ENCODE data around the gene SEMA5A. TPM values are rescaled to one million over a fixed set of nuclear protein-coding genes. Genes with fewer than 3 reads are reported as not detected.

SEMA5A gene
- total RNA-seq, 1 donor from 2014 or later = 13.8 TPM

DNA sequence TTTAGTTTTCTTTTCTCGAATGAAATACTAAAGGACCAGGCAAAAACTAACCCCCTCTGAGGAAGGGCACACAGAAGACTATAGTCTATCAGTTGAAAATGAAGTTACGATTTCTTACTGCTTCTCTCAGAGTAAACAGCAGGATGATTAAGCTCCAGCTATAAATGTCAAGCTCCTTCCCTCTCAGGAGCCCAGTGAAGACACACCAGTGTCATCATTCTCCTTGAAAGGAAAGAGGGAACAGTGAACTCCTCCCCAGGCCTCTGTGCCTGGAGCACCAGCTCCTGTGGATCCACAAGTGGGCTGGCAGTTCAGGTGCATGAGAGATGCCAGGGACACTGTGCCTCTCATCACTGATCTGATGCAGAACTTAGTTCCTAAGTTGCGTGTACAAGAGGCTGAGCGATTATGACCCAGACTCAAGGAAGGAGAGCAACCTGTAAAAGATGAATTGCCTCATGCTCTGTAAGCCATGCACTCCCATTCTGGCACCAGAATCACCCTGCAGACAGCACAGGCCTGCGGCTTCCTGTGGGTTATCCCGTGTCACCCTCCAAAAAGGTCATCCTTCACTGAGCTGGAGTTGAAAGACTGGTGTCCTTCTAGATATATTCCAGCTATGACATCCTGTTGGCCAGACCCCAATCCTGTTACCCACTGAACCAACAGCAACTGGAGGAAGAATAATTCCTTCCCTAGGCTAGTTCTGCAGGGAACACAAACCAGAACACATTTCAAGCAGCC, 394.0 kb downstream of the SEMA5A start:
- H3K4me1 Mint-ChIP-seq (ENCODE audit: low read depth, unreplicated experiment) = peaks cover 15% of the 10 kb centered on the region
- no peaks in the 10 kb centered on the region for H3K27me3 ChIP-seq (ENCODE audit: insufficient read depth, low read length)

GRCh38 chr5:9149988-9150387, 395.9 kb downstream of the SEMA5A start:
- Histone ChIP-seq H3K4me2 (ENCODE audit: low read length) (no peak overlapping the region), H3K4me3 (ENCODE audit: insufficient read depth, low read depth, low read length) (no peak overlapping the region), H4K20me1 (ENCODE audit: insufficient read depth, low read length) (no peaks in the 10 kb centered on the region), H3K9me3 (ENCODE audit: insufficient read depth, low read depth, low read length) (no peaks in the 10 kb centered on the region), H3K4me1 (ENCODE audit: insufficient read depth, low read length) (peaks cover 6% of the 10 kb centered on the region), H3K27ac (ENCODE audit: low read depth, low read length) (peak overlapping the region; percentile 72), H3K9ac (ENCODE audit: low read length) (no peak overlapping the region), H2AFZ (ENCODE audit: low read depth, low read length) (no peak overlapping the region), H3K79me2 (ENCODE audit: insufficient read depth, low read length) (no peaks in the 10 kb centered on the region), H3K36me3 (ENCODE audit: insufficient read depth, low read length) (no peaks in the 10 kb centered on the region), H3K27me3 (ENCODE audit: insufficient read depth, low read length) (no peaks in the 10 kb centered on the region)
- Mint-ChIP-seq H3K4me3 (ENCODE audit: unreplicated experiment) (no peak overlapping the region), H3K36me3 (ENCODE audit: low read depth, unreplicated experiment) (peaks cover 8% of the 10 kb centered on the region), H3K9me3 (ENCODE audit: unreplicated experiment) (peaks cover 4% of the 10 kb centered on the region), H3K4me1 (ENCODE audit: low read depth, unreplicated experiment) (peaks cover 15% of the 10 kb centered on the region), H3K27ac (ENCODE audit: unreplicated experiment) (peak overlapping the region; percentile 41), H3K27me3 (ENCODE audit: low read depth, unreplicated experiment) (no peaks in the 10 kb centered on the region)
- peak; percentile 29 for FAIRE-seq
- TF ChIP-seq EZH2 (IDR thresholded peaks at IDR 0.05; ENCODE audit: insufficient read depth, low read length) = no peak
- TF ChIP-seq CTCF (IDR thresholded peaks at IDR 0.05; ENCODE audit: insufficient read depth, low read depth, low read length) = no peak
- DNase-seq (ENCODE audit: low read depth) = peak; percentile 90

More for the DNA sequence above, 394.0 kb downstream of the SEMA5A start:
- no peak for DNase-seq (ENCODE audit: low read depth)
- no peaks in the 10 kb centered on the region for H3K9me3 Mint-ChIP-seq (ENCODE audit: unreplicated experiment)
- no peak for TF ChIP-seq CTCF (IDR thresholded peaks at IDR 0.05; ENCODE audit: insufficient read depth, low read depth, low read length)
- TF ChIP-seq EZH2 (IDR thresholded peaks at IDR 0.05; ENCODE audit: insufficient read depth, low read length) = no peak
- H3K27me3 Mint-ChIP-seq (ENCODE audit: low read depth, unreplicated experiment) = no peaks in the 10 kb centered on the region
- H3K4me1 ChIP-seq (ENCODE audit: insufficient read depth, low read length) = peaks cover 6% of the 10 kb centered on the region
- H3K27ac Mint-ChIP-seq (ENCODE audit: unreplicated experiment) = no peak overlapping the region
- no peak overlapping the region for H3K4me3 Mint-ChIP-seq (ENCODE audit: unreplicated experiment)
- H3K79me2 ChIP-seq (ENCODE audit: insufficient read depth, low read length) = no peaks in the 10 kb centered on the region
- H3K4me2 ChIP-seq (ENCODE audit: low read length) = no peak overlapping the region
- no peaks in the 10 kb centered on the region for H3K9me3 ChIP-seq (ENCODE audit: insufficient read depth, low read depth, low read length)
- H3K4me3 ChIP-seq (ENCODE audit: insufficient read depth, low read depth, low read length) = no peak overlapping the region
- no peak overlapping the region for H3K27ac ChIP-seq (ENCODE audit: low read depth, low read length)
- H4K20me1 ChIP-seq (ENCODE audit: insufficient read depth, low read length) = no peaks in the 10 kb centered on the region
- peaks cover 2% of the 10 kb centered on the region for H3K36me3 Mint-ChIP-seq (ENCODE audit: low read depth, unreplicated experiment)
- H3K9ac ChIP-seq (ENCODE audit: low read length) = no peak overlapping the region
- H3K36me3 ChIP-seq (ENCODE audit: insufficient read depth, low read length) = no peaks in the 10 kb centered on the region
- no peak for FAIRE-seq
- no peak overlapping the region for H2AFZ ChIP-seq (ENCODE audit: low read depth, low read length)

GRCh38 chr5:9148242-9148641, 397.6 kb downstream of the SEMA5A start:
- FAIRE-seq = no peak
- Histone ChIP-seq H3K27me3 (ENCODE audit: insufficient read depth, low read length) (no peaks in the 10 kb centered on the region), H3K27ac (ENCODE audit: low read depth, low read length) (peak overlapping the region; percentile 36), H3K4me3 (ENCODE audit: insufficient read depth, low read depth, low read length) (no peak overlapping the region), H3K79me2 (ENCODE audit: insufficient read depth, low read length) (no peaks in the 10 kb centered on the region), H3K9me3 (ENCODE audit: insufficient read depth, low read depth, low read length) (peaks cover 5% of the 10 kb centered on the region), H3K9ac (ENCODE audit: low read length) (no peak overlapping the region), H3K36me3 (ENCODE audit: insufficient read depth, low read length) (no peaks in the 10 kb centered on the region), H3K4me2 (ENCODE audit: low read length) (peak overlapping the region; percentile 13), H3K4me1 (ENCODE audit: insufficient read depth, low read length) (peaks cover 6% of the 10 kb centered on the region), H4K20me1 (ENCODE audit: insufficient read depth, low read length) (no peaks in the 10 kb centered on the region), H2AFZ (ENCODE audit: low read depth, low read length) (no peak overlapping the region)
- Mint-ChIP-seq H3K36me3 (ENCODE audit: low read depth, unreplicated experiment) (peaks cover 13% of the 10 kb centered on the region), H3K4me1 (ENCODE audit: low read depth, unreplicated experiment) (peaks cover 15% of the 10 kb centered on the region), H3K9me3 (ENCODE audit: unreplicated experiment) (peaks cover 9% of the 10 kb centered on the region), H3K27me3 (ENCODE audit: low read depth, unreplicated experiment) (no peaks in the 10 kb centered on the region), H3K27ac (ENCODE audit: unreplicated experiment) (no peak overlapping the region), H3K4me3 (ENCODE audit: unreplicated experiment) (no peak overlapping the region)
- peak; percentile 4 for DNase-seq (ENCODE audit: low read depth)
- TF ChIP-seq CTCF (IDR thresholded peaks at IDR 0.05; ENCODE audit: insufficient read depth, low read depth, low read length) = no peak
- no peak for TF ChIP-seq EZH2 (IDR thresholded peaks at IDR 0.05; ENCODE audit: insufficient read depth, low read length)

Data from astrocyte (in vitro differentiated cells and primary cell).